Measurements from ENCODE around the gene KCTD11. TPM values are rescaled to one million over a fixed set of nuclear protein-coding genes. Genes with fewer than 3 reads are reported as not detected.
A peak's percentile ranks its signal among the peaks of the same experiment; 100 is the strongest.

Gene KCTD11
- 10 to 100 TPM in 2 of 4 donors, 1 to 10 TPM in 2; 8.8 to 16.9 (median 10.3) TPM for total RNA-seq

DNA sequence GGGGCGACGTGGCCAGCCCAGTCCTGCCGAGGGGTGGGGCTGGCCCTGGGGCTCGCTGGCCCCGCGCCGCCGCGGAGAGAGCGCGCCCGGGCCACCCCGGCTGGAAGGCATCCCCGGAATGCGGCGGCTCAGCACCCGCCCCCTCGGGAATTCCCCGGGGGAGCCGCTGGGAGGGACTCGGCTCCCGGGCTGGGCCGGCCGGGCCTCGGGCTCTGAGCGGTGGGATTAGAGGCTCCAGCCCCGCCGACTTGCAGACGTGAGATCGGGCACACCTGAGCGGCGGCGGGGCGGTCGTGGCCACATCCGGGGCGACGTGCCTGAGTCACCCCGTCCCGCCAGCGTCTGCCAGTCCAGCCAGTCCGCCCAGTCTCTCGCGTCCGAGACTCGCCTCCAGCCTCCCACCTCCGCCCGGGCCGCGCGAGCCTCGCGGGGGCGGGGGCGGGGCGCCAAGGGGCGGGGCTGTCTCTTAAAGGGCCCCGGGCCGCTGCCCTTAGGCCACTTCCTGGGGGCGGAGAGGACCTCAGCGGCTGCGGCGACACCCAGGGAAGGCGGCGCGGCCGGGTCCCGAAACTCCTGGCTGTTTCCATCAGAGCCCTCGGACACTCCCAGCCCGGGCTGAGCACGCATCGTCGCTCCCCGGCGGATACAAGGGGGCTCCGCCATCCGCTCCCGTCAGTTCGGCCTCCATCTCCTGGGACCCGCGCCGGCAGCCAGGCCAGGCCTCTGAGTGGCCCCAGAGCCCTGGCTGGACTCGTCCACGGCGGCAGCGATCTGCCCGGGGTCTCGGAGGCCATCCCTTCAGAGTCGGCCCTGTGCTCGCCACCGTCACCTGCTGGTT is at the start of gene KCTD11:
Gene KCTD11 (plus strand): TSS at position 498 of the 838 bp plus-strand sequence.
- H3K27ac ChIP-seq, result peak within 1 kb of the TSS; percentile 93 to 100 (median 99)
- peaks cover 0 to 81% (median 30%) of the 10 kb centered on the region in 3 donors for H3K4me1 ChIP-seq
- no peaks in the 10 kb centered on the region for H3K27me3 ChIP-seq
- ATAC-seq, result peak; percentile 82
- no CpG with 5 or more reads among the region's 91 CpGs for WGBS, 2 donors (ENCODE audit: low coverage in 1 of 2)
- peak within 1 kb of the TSS; percentile 65 to 91 for H3K4me3 ChIP-seq
- no peaks in the 10 kb centered on the region for H3K36me3 ChIP-seq
- TF ChIP-seq, protein P1, sequence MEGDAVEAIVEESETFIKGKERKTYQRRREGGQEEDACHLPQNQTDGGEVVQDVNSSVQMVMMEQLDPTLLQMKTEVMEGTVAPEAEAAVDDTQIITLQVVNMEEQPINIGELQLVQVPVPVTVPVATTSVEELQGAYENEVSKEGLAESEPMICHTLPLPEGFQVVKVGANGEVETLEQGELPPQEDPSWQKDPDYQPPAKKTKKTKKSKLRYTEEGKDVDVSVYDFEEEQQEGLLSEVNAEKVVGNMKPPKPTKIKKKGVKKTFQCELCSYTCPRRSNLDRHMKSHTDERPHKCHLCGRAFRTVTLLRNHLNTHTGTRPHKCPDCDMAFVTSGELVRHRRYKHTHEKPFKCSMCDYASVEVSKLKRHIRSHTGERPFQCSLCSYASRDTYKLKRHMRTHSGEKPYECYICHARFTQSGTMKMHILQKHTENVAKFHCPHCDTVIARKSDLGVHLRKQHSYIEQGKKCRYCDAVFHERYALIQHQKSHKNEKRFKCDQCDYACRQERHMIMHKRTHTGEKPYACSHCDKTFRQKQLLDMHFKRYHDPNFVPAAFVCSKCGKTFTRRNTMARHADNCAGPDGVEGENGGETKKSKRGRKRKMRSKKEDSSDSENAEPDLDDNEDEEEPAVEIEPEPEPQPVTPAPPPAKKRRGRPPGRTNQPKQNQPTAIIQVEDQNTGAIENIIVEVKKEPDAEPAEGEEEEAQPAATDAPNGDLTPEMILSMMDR (IDR thresholded peaks at IDR 0.05), result peak in 3 of 4 experiments; percentile 29 to 76 (median 71)
- TF ChIP-seq POLR2AphosphoS5 (IDR thresholded peaks at IDR 0.05), result peak; percentile 66
- no peak for TF ChIP-seq EP300 (IDR thresholded peaks at IDR 0.05)
- peak; percentile 16 to 60 for TF ChIP-seq POLR2A (IDR thresholded peaks at IDR 0.05)
- no peaks in the 10 kb centered on the region for H3K9me3 ChIP-seq

DNA sequence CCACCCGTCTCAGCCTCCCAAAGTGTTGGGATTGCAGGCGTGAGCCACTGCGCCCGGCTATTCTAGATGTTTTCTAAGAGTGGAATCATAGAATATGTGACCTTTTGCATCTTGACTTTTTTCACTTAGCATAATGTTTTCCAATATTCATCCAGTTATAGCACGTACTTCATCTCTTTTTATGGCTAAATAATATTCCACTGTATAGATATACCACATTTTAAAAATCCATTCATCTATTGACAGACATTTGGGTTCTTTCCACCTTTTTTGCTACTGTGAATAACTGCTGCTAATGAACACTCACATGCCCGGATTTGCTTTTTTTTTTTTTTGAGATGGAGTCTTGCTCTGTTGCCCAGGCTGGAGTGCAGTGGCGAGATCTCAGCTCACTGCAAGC is 47.8 kb upstream of the KCTD11 start:
- Histone ChIP-seq H3K27ac (no peak overlapping the region), H3K27me3 (no peaks in the 10 kb centered on the region), H3K4me1 (peaks cover 2 to 15% (median 4%) of the 10 kb centered on the region in 3 donors), H3K36me3 (peaks cover 0 to under 1% of the 10 kb centered on the region in 2 donors), H3K9me3 (no peaks in the 10 kb centered on the region), H3K4me3 (no peak overlapping the region)
- no peak for TF ChIP-seq POLR2AphosphoS5 (IDR thresholded peaks at IDR 0.05)
- no peak for ATAC-seq
- 90 to 91% methylated on average over 3 to 7 of the region's 7 CpGs for WGBS, 2 donors (ENCODE audit: low coverage in 1 of 2)

DNA sequence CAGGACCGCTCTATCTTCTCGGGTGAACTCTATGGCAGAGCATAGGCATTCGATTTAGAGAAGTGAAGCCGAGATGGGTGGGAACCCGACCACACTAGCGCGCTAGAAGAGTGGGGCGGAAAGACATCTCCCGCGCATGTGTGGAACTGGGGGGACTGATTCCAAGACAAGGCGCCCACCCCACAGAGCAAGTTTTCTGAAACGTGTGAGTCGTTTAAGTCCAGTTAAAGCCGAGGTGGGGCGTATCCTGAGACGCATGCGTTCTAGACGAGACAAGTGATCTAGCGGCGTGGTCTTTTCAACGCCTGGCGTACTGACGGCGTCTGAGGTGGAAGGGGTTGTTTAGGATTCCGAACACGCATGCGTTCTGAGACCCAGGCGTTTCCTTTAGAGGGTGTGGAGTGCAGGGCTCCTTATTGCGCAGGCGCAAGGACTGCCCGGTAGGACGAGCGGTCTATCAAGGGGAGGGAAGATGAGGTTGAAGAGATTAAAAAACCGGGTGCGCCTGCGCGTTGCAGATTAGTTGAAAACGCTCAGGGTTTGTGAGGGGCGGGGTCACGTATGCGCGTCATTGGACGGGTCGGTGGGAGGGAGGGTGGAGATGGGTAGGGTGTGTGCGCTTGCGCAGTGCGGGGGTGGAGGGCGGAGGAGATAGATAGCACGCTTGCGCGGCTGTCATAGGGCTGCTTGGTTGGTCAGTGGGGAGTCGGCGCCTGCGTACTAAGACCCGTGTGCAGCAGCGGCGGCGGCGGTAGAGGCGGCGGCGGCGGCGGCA is 44.9 kb upstream of the KCTD11 start, which contains the start of gene EIF5A:
Gene EIF5A (plus strand): TSS at position 718 of the 775 bp plus-strand sequence. CDS start 2,008 bp downstream, outside the sequence.
- no peaks in the 10 kb centered on the region for H3K9me3 ChIP-seq
- 0% methylated on average over 10 to 37 of the region's 64 CpGs for WGBS, 2 donors (ENCODE audit: low coverage in 1 of 2)
- H3K27ac ChIP-seq, result peak within 1 kb of the TSS; percentile 91 to 100 (median 100)
- peak; percentile 93 for ATAC-seq
- peak within 1 kb of the TSS; percentile 68 to 99 for H3K4me3 ChIP-seq
- H3K4me1 ChIP-seq, result peaks cover 5 to 42% (median 15%) of the 10 kb centered on the region in 3 donors
- peaks cover 3 to 29% of the 10 kb centered on the region in 2 donors for H3K36me3 ChIP-seq
- H3K27me3 ChIP-seq, result no peaks in the 10 kb centered on the region
- TF ChIP-seq, protein P1 (IDR thresholded peaks at IDR 0.05), result no peak
- TF ChIP-seq EP300 (IDR thresholded peaks at IDR 0.05) (no peak), POLR2A (IDR thresholded peaks at IDR 0.05) (peak; percentile 74 to 93), POLR2AphosphoS5 (IDR thresholded peaks at IDR 0.05) (peak; percentile 94)

DNA sequence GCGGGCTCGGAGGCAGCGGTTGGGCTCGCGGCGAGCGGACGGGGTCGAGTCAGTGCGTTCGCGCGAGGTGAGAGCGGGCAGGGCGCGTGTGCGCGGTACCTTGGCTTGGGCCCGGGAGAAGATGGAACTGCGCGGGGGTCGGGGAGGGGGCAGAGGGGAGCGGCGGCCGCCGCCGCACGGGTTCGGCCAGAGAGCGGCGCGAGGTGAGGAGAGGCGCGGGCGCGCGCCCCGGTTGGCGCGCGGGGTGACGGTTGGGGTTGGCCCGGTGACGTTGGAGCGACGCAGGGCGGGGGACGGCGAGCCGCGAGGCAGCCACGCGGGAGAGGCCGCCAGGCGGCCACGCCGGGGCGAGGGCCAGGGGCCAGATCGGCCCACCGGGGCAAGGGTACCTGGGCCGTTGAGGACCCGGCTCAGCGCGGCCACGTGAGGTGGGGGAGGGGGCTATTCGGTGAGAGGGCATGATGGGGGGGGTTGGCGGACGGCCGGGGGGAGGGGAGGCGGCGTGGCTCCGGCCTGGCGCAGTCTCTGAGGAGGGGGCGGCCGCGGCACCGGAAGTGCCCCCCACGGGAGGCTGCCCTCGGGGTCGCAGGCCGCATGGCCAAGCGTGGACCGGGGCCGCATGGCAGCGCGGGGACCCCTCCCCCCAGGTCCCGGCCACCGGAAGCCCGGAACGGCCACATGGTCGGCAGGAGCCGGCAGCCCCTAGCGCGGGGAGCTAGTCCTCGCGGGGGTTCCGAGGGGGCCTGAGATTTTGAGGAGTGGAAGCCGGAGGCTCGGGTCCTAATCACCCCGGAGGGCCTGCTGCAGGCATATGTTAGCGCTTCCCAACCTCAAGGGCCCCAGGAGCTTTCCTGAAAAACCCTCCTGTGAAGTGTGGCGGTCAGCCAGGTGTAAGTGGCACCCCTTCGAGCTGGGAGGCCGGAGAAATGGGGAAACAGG is 44.0 kb upstream of the KCTD11 start:
- Histone ChIP-seq H3K4me3 (peak overlapping the region; percentile 68 to 99), H3K27me3 (no peaks in the 10 kb centered on the region), H3K27ac (peak overlapping the region; percentile 91 to 100 (median 100)), H3K9me3 (no peaks in the 10 kb centered on the region), H3K36me3 (peaks cover 3 to 38% of the 10 kb centered on the region in 2 donors), H3K4me1 (peaks cover 5 to 51% (median 16%) of the 10 kb centered on the region in 3 donors)
- TF ChIP-seq, protein P1 (IDR thresholded peaks at IDR 0.05), result peak in 3 of 4 experiments; percentile 13 to 44 (median 33)
- TF ChIP-seq POLR2A (IDR thresholded peaks at IDR 0.05) (peak in 1 of 2 donors; percentile 95), EP300 (IDR thresholded peaks at IDR 0.05) (no peak)
- 0% methylated on average over 3 of the region's 104 CpGs; no CpG with 5 or more reads in 1 of the 2 donors for WGBS, 2 donors (ENCODE audit: low coverage in 1 of 2)
- peak; percentile 17 for ATAC-seq
